VCaP (cell line): Measurements from ENCODE around the gene BNIPL.

Experiments
- H3K27ac ChIP-seq: fragments of 450-650 bp; 2 replicates; pipeline ENCODE4 v1.5.1; 2017
- CTCF ChIP-seq: fragments of 450-650 bp; conservative IDR thresholded peaks from 2 replicates; pipeline ENCODE4 v1.5.1; 2017; ENCODE audit warnings: mild to moderate bottlenecking, moderate library complexity

BNIPL gene

GRCh38 chr1:151058692-151059091 lies 22.3 kb downstream of the BNIPL start:
- TF ChIP-seq CTCF = no peak
- H3K27ac ChIP-seq = peak overlapping the region; percentile 99

GRCh38 chr1:151059109-151060006 lies 23.0 kb downstream of the BNIPL start, which contains the start of gene CDC42SE1:
TSS of gene CDC42SE1 (minus strand) at chr1:151059622. CDS start at chr1:151055730, 3,892 bp downstream.
- TF ChIP-seq CTCF = peak; percentile 88
- H3K27ac ChIP-seq = peak within 1 kb of the TSS; percentile 99

GRCh38 chr1:151060007-151060656 lies 23.7 kb downstream of the BNIPL start, which contains the start of gene MLLT11:
TSS of gene MLLT11 (plus strand) at chr1:151060397. CDS start at chr1:151067225, 6,828 bp downstream.
- H3K27ac ChIP-seq = peak within 1 kb of the TSS; percentile 99
- TF ChIP-seq CTCF = no peak

- H3K27ac ChIP-seq = peak overlapping the region; percentile 99
- TF ChIP-seq CTCF = no peak
These were observed 24.5 kb downstream of the BNIPL start for GRCh38 chr1:151060657-151061421.

GRCh38 chr1:151061704-151062103 lies 25.3 kb downstream of the BNIPL start:
- no peak for TF ChIP-seq CTCF
- no peak overlapping the region for H3K27ac ChIP-seq

GRCh38 chr1:151062741-151063371 lies 26.5 kb downstream of the BNIPL start:
- no peak for TF ChIP-seq CTCF
- H3K27ac ChIP-seq = no peak overlapping the region
